Immature natural killer cell (primary cell): ENCODE data around the gene PCGF5. TPM values are rescaled to one million over a fixed set of nuclear protein-coding genes. Genes with fewer than 3 reads are reported as not detected.

Experiments
- DNase-seq, 3 donors: peaks; one replicate each; pipeline ENCODE4 v3.0.0; 2022; ENCODE audit warnings: mixed read lengths in 1 of 3
- H3K27ac Mint-ChIP-seq, 6 donors: one replicate each; pipeline ENCODE4 v1.8.0; 2020; ENCODE audit warnings: mixed read lengths in 6 of 6, mild to moderate bottlenecking in 5 of 6, inconsistent platforms in 4 of 6, moderate library complexity in 3 of 6
- H3K27me3 Mint-ChIP-seq, 3 donors: one replicate each; pipeline ENCODE4 v1.8.0; 2020 to 2021; ENCODE audit warnings: low read depth in 3 of 3, mild to moderate bottlenecking in 3 of 3, mixed read lengths in 3 of 3, moderate library complexity in 3 of 3, inconsistent platforms in 1 of 3
- H3K36me3 Mint-ChIP-seq, 3 donors: one replicate each; pipeline ENCODE4 v1.8.0; 2020; ENCODE audit warnings: mixed read lengths in 3 of 3, inconsistent platforms in 2 of 3, mild to moderate bottlenecking in 2 of 3
- H3K4me1 Mint-ChIP-seq, 2 donors: one replicate each; pipeline ENCODE4 v1.8.0; 2020; ENCODE audit warnings: inconsistent platforms in 2 of 2, mild to moderate bottlenecking in 2 of 2, mixed read lengths in 2 of 2, moderate library complexity in 1 of 2
- H3K4me3 Mint-ChIP-seq, 5 donors: one replicate each; pipeline ENCODE4 v1.8.0; 2020; ENCODE audit warnings: mild to moderate bottlenecking in 5 of 5, mixed read lengths in 5 of 5, inconsistent platforms in 3 of 5, moderate library complexity in 3 of 5
- H3K9me3 Mint-ChIP-seq, 6 donors: one replicate each; pipeline ENCODE4 v1.8.0; 2020; ENCODE audit warnings: mild to moderate bottlenecking in 6 of 6, mixed read lengths in 6 of 6, inconsistent platforms in 4 of 6, moderate library complexity in 3 of 6
- polyA plus RNA-seq, 3 donors: library from polyadenylated mRNA; unstranded; fragments of 300-500 nt; fragmentation: Illumina TruSeq; gene quantifications; one replicate each; pipeline ENCODE4 v1.2.3, GENCODE V29; 2021

Gene PCGF5
- polyA plus RNA-seq, 3 donors from 2014 or later = 46.2 to 54.8 (median 53.5) TPM

GRCh38 chr10:91219371-91220193 is 881 bp upstream of the PCGF5 start:
- no peak for DNase-seq
- peaks cover 5 to 10% (median 7%) of the 10 kb centered on the region in 3 donors for H3K27me3 Mint-ChIP-seq
- H3K36me3 Mint-ChIP-seq = peaks cover 0 to 3% (median 0%) of the 10 kb centered on the region in 3 donors
- H3K9me3 Mint-ChIP-seq = no peaks in the 10 kb centered on the region
- H3K4me1 Mint-ChIP-seq = peaks cover 36 to 41% of the 10 kb centered on the region in 2 donors
- peak overlapping the region; percentile 83 to 94 (median 89) for H3K27ac Mint-ChIP-seq
- H3K4me3 Mint-ChIP-seq = peak overlapping the region; percentile 81 to 91 (median 89)

- no peak for DNase-seq
- Mint-ChIP-seq H3K9me3 (no peaks in the 10 kb centered on the region), H3K36me3 (peaks cover 0 to 3% (median 0%) of the 10 kb centered on the region in 3 donors), H3K4me3 (peak overlapping the region; percentile 87 to 92 (median 90)), H3K4me1 (peaks cover 37 to 45% of the 10 kb centered on the region in 2 donors), H3K27ac (peak overlapping the region; percentile 81 to 93 (median 88)), H3K27me3 (peaks cover 5 to 10% (median 7%) of the 10 kb centered on the region in 3 donors)
Observed at GRCh38 chr10:91220954-91221675, 652 bp downstream of the PCGF5 start.

GRCh38 chr10:91226093-91226492 is 5.6 kb downstream of the PCGF5 start:
- Mint-ChIP-seq H3K9me3 (no peaks in the 10 kb centered on the region), H3K27me3 (peaks cover 0 to 4% (median 2%) of the 10 kb centered on the region in 3 donors), H3K27ac (no peak overlapping the region), H3K4me1 (peaks cover 49 to 61% of the 10 kb centered on the region in 2 donors), H3K36me3 (peaks cover 0 to 3% (median 0%) of the 10 kb centered on the region in 3 donors), H3K4me3 (no peak overlapping the region)
- DNase-seq = no peak

DNA sequence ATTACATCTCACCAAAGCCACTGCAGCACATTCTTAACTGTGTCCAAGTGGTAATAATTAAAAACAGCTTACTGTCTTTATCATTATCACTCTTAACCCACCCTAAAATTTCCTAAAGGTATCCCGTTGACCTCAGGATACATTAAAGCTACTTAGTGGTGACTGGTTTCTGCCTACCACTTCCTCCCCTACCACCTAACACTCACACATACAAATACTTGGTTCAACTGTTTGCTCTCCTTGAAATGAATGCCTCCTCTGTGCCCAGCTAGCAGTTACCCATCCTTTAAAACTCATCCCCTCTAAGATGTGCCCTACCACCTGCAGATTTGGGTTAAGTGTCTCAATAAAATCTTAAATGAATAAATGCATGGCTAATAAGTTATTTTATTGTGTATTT is 7.1 kb downstream of the PCGF5 start:
- Mint-ChIP-seq H3K27me3 (no peaks in the 10 kb centered on the region), H3K4me1 (peaks cover 34 to 46% of the 10 kb centered on the region in 2 donors), H3K27ac (peak overlapping the region; percentile 13 to 53 (median 32)), H3K4me3 (peak overlapping the region in 1 of 5 donors; percentile 1), H3K9me3 (no peaks in the 10 kb centered on the region), H3K36me3 (peaks cover 0 to 3% (median 0%) of the 10 kb centered on the region in 3 donors)
- no peak for DNase-seq

GRCh38 chr10:91229683-91230082 is 9.2 kb downstream of the PCGF5 start:
- no peak for DNase-seq
- no peak overlapping the region for H3K4me3 Mint-ChIP-seq
- no peak overlapping the region for H3K27ac Mint-ChIP-seq
- no peaks in the 10 kb centered on the region for H3K27me3 Mint-ChIP-seq
- H3K9me3 Mint-ChIP-seq = no peaks in the 10 kb centered on the region
- H3K36me3 Mint-ChIP-seq = no peaks in the 10 kb centered on the region
- H3K4me1 Mint-ChIP-seq = peaks cover 25 to 42% of the 10 kb centered on the region in 2 donors

GRCh38 chr10:91238191-91238590 is 17.7 kb downstream of the PCGF5 start:
- H3K27ac Mint-ChIP-seq = no peak overlapping the region

DNA sequence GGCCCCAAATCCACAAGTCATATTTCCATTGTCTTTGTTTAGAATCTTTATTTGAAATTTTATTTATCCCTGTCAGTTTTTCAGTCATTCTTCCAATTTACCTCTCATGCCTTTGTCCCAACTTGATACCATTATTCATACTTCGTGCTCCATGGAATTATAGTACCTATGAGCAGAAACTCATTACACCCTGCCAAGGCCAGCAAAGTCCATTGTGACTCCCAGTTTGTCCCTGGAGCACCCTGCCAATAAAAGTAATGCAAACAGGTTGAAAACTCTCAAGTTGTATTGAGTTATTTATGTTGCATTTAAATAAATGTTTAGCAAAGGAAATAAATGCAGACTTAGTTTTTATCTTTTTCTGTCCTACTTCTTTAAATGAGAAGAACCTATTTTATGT is 19.3 kb downstream of the PCGF5 start:
- Mint-ChIP-seq H3K27me3 (peaks cover 0 to 3% (median 0%) of the 10 kb centered on the region in 3 donors), H3K9me3 (no peaks in the 10 kb centered on the region), H3K36me3 (no peaks in the 10 kb centered on the region), H3K4me3 (no peak overlapping the region), H3K27ac (no peak overlapping the region), H3K4me1 (peaks cover 10 to 22% of the 10 kb centered on the region in 2 donors)
- no peak for DNase-seq

More at GRCh38 chr10:91238191-91238590, 17.7 kb downstream of the PCGF5 start:
- Mint-ChIP-seq H3K36me3 (no peaks in the 10 kb centered on the region), H3K4me1 (peaks cover 15 to 36% of the 10 kb centered on the region in 2 donors), H3K27me3 (peaks cover 0 to 3% (median 0%) of the 10 kb centered on the region in 3 donors), H3K9me3 (no peaks in the 10 kb centered on the region), H3K4me3 (no peak overlapping the region)
- no peak for DNase-seq

- no peak for DNase-seq
- Mint-ChIP-seq H3K9me3 (no peaks in the 10 kb centered on the region), H3K36me3 (no peaks in the 10 kb centered on the region), H3K27me3 (peaks cover 0 to 3% (median 0%) of the 10 kb centered on the region in 3 donors), H3K27ac (peak overlapping the region in 1 of 6 donors; percentile 5), H3K4me3 (no peak overlapping the region), H3K4me1 (peaks cover 12 to 17% of the 10 kb centered on the region in 2 donors)
Observed at GRCh38 chr10:91242940-91243339, 22.5 kb downstream of the PCGF5 start.

DNA sequence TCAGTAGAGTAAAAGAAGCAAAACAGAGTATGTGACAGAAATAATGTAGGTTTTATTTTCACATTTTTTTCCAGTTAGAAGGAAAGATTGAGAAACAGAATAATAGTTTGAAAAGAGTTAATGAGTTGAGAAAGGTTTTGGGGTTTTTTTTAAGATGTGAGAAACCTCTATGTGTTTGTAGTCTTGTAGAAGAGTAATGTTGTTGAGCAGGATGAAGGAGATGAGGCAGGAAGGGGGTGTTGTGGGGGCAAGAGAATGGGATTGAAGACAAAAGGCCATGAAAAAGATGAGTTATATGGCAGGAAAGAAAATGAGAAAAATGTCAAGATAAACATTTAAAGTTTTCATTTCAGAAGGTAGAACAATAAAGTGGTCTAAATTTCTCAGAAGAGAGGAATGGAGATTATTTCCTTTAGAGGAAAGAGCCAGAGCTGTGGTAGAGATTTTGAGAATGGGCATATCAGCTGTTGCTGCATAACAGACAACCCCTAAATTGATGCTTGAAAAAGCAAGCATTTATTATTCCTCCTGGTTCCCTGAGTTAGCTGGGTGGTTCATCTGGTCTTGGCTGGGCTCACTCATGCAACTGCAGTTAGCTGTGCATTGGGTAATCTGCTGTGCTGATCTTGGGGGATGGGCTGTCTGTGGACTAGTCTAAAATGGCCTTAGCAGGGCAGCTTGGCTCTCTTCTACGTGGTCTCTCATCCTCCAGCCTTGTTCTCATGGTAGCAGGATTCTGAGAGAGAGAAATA is 27.1 kb downstream of the PCGF5 start:
- Mint-ChIP-seq H3K4me3 (no peak overlapping the region), H3K27me3 (no peaks in the 10 kb centered on the region), H3K27ac (peak overlapping the region in 3 of 6 donors; percentile 22 to 58 (median 30)), H3K9me3 (no peaks in the 10 kb centered on the region), H3K36me3 (no peaks in the 10 kb centered on the region), H3K4me1 (peaks cover 7% of the 10 kb centered on the region in 2 donors)
- DNase-seq = no peak

GRCh38 chr10:91249700-91250099 is 29.2 kb downstream of the PCGF5 start:
- DNase-seq = no peak
- H3K27ac Mint-ChIP-seq = peak overlapping the region in 1 of 6 donors; percentile 4
- no peak overlapping the region for H3K4me3 Mint-ChIP-seq
- no peaks in the 10 kb centered on the region for H3K9me3 Mint-ChIP-seq
- peaks cover 0 to 2% of the 10 kb centered on the region in 2 donors for H3K4me1 Mint-ChIP-seq
- no peaks in the 10 kb centered on the region for H3K27me3 Mint-ChIP-seq
- H3K36me3 Mint-ChIP-seq = peaks cover 6 to 17% (median 16%) of the 10 kb centered on the region in 3 donors

GRCh38 chr10:91250341-91250740 is 29.9 kb downstream of the PCGF5 start:
- no peaks in the 10 kb centered on the region for H3K27me3 Mint-ChIP-seq
- no peaks in the 10 kb centered on the region for H3K9me3 Mint-ChIP-seq
- peaks cover 6 to 22% (median 20%) of the 10 kb centered on the region in 3 donors for H3K36me3 Mint-ChIP-seq
- DNase-seq = no peak
- H3K27ac Mint-ChIP-seq = peak overlapping the region in 2 of 6 donors; percentile 12 to 30
- H3K4me3 Mint-ChIP-seq = no peak overlapping the region
- peaks cover 0 to 2% of the 10 kb centered on the region in 2 donors for H3K4me1 Mint-ChIP-seq

- peak; percentile 41 to 60 (median 51) for DNase-seq
- H3K27ac Mint-ChIP-seq = peak overlapping the region in 1 of 6 donors; percentile 20
- no peaks in the 10 kb centered on the region for H3K27me3 Mint-ChIP-seq
- no peaks in the 10 kb centered on the region for H3K9me3 Mint-ChIP-seq
- H3K36me3 Mint-ChIP-seq = peaks cover 6 to 32% (median 29%) of the 10 kb centered on the region in 3 donors
- peaks cover 0 to 2% of the 10 kb centered on the region in 2 donors for H3K4me1 Mint-ChIP-seq
- no peak overlapping the region for H3K4me3 Mint-ChIP-seq
Observed at GRCh38 chr10:91251430-91252056, 31.1 kb downstream of the PCGF5 start.

GRCh38 chr10:91253300-91253699 is 32.8 kb downstream of the PCGF5 start:
- Mint-ChIP-seq H3K9me3 (no peaks in the 10 kb centered on the region), H3K4me1 (no peaks in the 10 kb centered on the region), H3K4me3 (no peak overlapping the region), H3K27me3 (no peaks in the 10 kb centered on the region), H3K36me3 (peaks cover 8 to 46% (median 36%) of the 10 kb centered on the region in 3 donors), H3K27ac (no peak overlapping the region)
- DNase-seq = no peak
